Measurements from ENCODE around the gene POPDC2.
"Not testable (repeated sequence)": the region's sequence is repeated elsewhere in the genome, so short reads cannot be mapped to it uniquely, and the experiment has no call there.

Gene POPDC2

GRCh38 chr3:119599558-119600174 lies 60.7 kb downstream of the POPDC2 start:
- H3K4me3 ChIP-seq (ENCODE audit: low read depth, low read length) = no peak overlapping the region
- TF ChIP-seq CTCF (IDR thresholded peaks at IDR 0.05; ENCODE audit: low read depth, low read length) = no peak

GRCh38 chr3:119598410-119599098 lies 61.8 kb downstream of the POPDC2 start:
- no peak overlapping the region for H3K4me3 ChIP-seq (ENCODE audit: low read depth, low read length)
- no peak for TF ChIP-seq CTCF (IDR thresholded peaks at IDR 0.05; ENCODE audit: low read depth, low read length)

- H3K4me3 ChIP-seq (ENCODE audit: low read depth, low read length) = no peak within 1 kb of the TSS
- TF ChIP-seq CTCF (IDR thresholded peaks at IDR 0.05; ENCODE audit: low read depth, low read length) = no peak
These were observed 62.7 kb downstream of the POPDC2 start, which contains the start of gene PLA1A for GRCh38 chr3:119597548-119598288. Gene PLA1A, plus strand, starts transcription at chr3:119597885. Its CDS starts 29 bp downstream, at chr3:119597914.

GRCh38 chr3:119596398-119596797 lies 64.0 kb downstream of the POPDC2 start:
- TF ChIP-seq CTCF (IDR thresholded peaks at IDR 0.05; ENCODE audit: low read depth, low read length) = no peak

GRCh38 chr3:119595639-119596334 lies 64.6 kb downstream of the POPDC2 start:
- peak overlapping the region; percentile 40 for H3K4me3 ChIP-seq (ENCODE audit: low read depth, low read length)

More at GRCh38 chr3:119596398-119596797, 64.0 kb downstream of the POPDC2 start:
- H3K4me3 ChIP-seq (ENCODE audit: low read depth, low read length) = no peak overlapping the region

GRCh38 chr3:119594929-119595328 lies 65.5 kb downstream of the POPDC2 start:
- not testable (repeated sequence) for H3K4me3 ChIP-seq (ENCODE audit: low read depth, low read length)

More at GRCh38 chr3:119595639-119596334, 64.6 kb downstream of the POPDC2 start:
- no peak for TF ChIP-seq CTCF (IDR thresholded peaks at IDR 0.05; ENCODE audit: low read depth, low read length)

- no peak for TF ChIP-seq CTCF (IDR thresholded peaks at IDR 0.05; ENCODE audit: low read depth, low read length)
- no peak overlapping the region for H3K4me3 ChIP-seq (ENCODE audit: low read depth, low read length)
These were observed 66.3 kb downstream of the POPDC2 start for GRCh38 chr3:119594066-119594465.

Measured in WI38 (cell line).